Stimulated activated CD4-positive, alpha-beta T cell treated with anti-CD3 and anti-CD28 coated beads, TNF-alpha, amount 100 ng/mL, for 24 hours (primary cell): ENCODE results near the gene PKN3.
"Not testable (repeated sequence)": the region's sequence is repeated elsewhere in the genome, so short reads cannot be mapped to it uniquely, and the experiment has no call there.

ENCODE experiments used
- DNase-seq, 3 experiments: peaks; one replicate each; pipeline ENCODE4 v3.0.0-alpha.2; 2020; ENCODE audit warnings: low read depth in 3 of 3

PKN3 gene

DNA sequence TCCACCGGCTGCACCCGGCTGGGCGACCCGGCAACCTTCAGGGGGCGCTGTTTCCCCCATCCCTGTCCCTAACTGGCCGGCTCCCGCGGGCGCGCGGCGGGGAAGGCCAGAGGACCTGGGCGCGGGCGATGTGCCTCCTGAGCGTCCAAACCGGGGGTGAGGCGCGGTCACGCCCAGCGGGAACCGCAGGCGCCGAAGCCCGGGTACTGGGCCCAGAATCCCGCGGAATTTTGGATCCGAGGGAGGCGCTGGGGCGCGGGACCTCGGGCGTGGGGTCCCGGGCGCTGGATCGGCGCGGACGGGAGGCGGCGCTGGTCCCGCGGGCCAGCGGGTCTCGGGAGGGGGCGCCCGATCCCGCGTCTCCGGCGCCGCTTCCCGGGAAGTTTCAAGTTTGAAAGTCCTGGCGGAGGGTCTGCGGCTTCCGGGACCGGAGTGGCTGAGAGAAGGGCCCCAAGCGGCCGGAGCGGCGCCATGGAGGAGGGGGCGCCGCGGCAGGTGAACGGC lies at the start of gene PKN3:
Gene PKN3 (plus strand): TSS at position 59 of the 504 bp plus-strand sequence. CDS start 413 bp downstream, at position 472.
- DNase-seq, result peak; percentile 71 to 90 (median 74)

DNA sequence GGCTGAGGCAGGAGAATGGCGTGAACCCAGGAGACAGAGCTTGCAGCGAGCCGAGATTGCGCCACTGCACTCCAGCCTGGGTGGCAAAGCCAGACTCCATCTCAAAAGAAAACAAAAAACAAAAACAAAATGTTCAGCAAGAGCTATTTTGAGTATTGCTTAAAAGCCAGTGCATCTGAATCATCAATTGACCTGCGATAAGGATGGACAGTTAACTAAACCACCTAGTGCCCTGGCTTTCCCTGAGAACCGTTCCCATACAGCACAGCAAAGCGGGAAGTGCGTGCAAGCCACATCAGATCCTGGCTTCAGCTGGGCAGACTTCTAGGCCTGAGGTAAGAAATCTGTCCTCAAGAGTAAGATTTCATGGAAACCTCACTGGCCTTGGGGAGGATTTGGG lies 48.4 kb upstream of the PKN3 start:
- no peak for DNase-seq

DNA sequence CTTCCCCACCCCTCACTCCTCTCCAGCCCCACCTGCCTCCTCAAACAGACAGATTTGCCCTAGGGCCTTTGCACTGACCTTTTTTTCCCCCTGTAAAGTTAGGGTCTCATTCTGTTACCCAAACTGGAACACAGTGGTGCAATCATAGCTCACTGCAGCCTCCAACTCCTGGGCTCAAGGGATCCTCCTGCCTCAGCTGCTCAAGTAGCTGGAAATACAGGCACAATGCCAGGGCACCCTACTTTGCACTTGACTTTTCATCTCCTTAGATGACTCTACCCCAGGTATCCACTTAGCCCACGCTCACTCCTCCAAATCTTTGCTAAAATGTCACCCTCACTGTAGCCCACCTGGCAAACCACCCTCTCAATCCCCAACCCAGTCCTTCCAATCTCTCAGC lies 47.8 kb upstream of the PKN3 start:
- no peak for DNase-seq

DNA sequence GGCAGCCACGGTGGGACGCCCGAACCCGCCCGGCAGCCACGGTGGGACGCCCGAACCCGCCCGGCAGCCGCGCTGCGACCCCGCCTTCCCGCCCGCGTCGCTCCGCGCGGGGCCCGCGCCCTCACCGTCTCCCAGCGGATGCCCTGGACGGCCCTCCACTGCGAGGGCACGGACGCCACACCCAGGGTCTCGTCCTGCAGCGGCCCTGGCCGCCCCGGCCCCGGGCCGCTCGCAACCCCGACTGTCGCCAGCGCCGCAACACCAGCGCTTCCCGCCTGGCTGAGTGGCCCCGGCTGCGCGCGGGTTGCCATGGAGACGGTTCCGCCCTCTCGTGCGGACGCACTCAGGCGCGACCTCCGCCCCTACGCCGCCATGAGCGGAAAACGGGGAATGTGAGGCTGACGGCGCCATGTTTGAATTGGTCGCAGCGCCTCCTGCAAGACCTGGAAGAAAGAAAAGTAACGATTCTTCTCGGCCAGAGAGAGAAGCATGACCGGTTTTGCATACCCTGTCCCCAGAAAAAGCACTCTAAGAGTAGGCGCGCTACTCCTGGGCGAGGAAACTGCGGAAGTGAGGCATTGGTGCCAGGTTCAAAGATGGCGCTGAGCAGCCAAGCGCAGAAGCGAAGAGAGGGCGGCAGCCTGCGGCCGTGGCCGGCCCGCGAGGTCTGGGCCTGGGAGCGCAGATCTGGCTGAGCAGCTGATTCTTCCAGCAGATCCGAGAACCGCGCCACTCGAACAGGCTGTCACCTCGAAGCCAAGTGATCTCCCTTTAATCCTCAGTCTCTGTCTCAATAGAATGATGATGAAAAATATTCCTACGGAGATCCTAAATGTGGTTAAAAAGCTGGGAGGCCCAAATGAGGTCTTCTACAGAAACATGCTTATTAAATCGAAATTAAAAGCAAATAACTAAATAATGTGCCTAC lies 45.6 kb upstream of the PKN3 start, which contains the start of gene DYNC2I2:
Gene DYNC2I2 (minus strand): TSS at position 432 of the 928 bp plus-strand sequence. CDS start 121 bp downstream, at position 311.
- peak; percentile 93 to 96 (median 93) for DNase-seq

DNA sequence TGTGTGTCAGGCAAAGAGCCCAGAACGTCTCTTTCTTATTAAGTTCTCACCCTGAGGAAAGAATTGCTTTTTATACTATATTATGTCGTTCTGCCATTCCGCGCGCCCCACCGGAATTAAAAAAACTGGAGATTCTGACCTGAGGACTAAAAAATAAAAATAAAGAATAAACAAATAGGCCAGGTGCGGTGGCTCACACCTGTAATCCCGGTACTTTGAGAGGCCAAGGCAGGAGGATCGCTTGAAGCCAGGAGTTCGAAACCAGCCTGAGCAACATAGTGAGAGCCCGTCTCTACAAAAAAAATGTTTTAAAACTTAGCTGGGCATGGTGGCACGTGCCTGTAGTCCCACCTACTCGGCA lies 45.0 kb upstream of the PKN3 start:
- DNase-seq, result no peak

GRCh38 chr9:128657796-128658195 lies 44.5 kb upstream of the PKN3 start:
- DNase-seq, result no peak

DNA sequence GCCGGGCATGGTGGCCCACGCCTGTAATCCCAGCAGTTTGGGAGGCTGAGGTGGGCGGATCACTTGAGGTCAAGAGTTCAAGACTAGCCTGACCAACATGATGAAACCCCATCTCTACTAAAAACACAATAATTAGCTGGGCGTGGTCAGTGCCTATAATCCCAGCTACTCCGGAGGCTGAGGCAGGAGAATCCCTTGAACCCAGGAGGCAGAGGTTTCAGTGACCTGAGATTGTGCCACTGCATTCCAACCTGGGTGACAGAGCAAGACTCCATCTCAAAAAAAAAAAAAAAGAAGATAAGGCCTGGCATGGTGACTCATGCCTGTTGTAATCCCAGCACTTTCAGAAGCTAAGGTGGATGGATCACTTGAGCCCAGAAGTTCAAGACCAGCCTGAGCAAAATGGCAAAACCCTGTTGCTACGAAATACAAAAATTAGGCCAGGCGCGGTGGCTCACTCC lies 35.8 kb upstream of the PKN3 start:
- not testable (repeated sequence) for DNase-seq

GRCh38 chr9:128669786-128670185 lies 32.5 kb upstream of the PKN3 start:
- DNase-seq, result no peak

DNA sequence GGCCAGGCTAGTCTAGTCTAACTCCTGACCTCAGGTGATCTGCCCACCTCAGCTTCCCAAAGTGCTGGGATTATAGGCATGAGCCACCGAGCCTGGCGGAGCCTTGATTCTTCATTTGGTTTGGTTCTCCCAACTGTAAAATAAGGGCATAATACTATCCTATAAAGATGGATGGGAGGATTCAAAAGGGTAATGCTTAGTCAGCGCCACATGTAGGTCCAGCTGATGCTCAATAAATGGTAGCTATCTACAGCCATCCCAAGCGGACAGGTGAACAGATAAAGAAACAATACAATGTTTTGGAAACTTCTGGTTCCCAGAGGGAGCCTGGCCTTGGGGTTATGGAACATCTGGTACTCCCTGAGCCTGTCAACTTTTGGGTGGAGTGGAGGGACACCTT lies 26.9 kb upstream of the PKN3 start:
- no peak for DNase-seq

DNA sequence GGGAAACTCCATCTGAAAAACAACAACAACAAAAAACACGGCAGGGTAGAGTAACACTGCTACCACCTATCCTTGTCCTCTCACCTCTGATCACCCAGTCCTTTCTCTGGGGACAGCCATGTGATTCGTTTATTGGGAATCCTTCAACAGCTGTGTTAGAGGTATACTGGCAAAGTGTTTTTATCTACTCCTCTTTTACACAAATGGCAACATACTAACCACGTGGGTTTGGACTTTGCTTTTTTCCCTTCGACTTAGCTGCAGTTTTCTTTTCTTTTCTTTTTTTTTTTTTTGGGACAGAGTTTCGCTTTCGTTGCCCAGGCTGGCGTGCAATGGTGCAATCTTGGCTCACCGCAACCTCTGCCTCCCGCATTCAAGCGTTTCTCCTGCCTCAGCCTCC lies 24.5 kb upstream of the PKN3 start:
- DNase-seq, result no peak

DNA sequence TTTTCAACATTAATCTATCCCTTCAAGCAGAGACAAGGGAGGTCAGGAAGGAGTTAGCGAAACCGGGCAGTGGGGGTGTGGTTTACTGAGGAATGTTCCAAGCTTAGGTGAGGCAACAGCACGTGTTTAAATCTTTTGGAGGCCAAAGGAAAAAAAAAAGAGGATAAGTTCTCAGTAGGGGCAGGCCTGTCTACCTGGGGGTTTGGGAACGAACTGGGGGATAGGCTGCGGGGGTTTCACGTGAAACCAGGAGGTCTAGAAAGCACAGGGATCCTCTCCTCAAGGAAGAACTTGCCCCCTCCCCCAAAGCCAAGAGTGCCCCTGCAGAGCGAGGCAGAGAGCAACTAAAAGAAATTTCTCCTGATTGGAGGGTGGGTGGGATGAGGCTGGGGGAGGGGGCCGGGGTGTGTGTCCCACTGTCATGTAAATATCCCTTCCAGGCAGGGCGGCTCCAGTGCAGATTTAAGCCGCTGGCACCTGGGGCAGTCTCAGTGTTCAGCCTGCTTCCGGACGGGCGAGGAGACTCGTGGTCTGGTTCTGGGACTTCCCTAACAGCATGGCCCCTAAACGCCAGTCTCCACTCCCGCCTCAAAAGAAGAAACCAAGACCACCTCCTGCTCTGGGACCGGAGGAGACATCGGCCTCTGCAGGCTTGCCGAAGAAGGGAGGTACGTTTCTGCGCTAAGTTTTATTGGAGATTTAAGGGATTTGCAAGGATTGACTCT lies 18.8 kb upstream of the PKN3 start:
- DNase-seq, result peak in 1 of 3 experiments; percentile 36

DNA sequence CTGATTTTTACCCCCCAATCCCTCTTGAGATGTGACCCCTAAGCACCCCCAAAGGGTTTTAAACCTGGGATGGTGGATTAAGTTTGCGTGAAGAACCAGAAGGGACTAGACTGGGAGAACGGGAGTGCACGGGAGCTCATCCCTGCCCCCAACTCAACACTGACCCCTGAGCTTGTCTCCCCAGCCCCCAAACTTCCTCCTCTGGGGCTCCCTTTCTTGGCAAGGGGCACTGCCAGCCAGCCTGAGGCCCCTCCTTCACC lies 18.3 kb upstream of the PKN3 start:
- DNase-seq, result no peak

- peak in 2 of 3 experiments; percentile 52 to 77 for DNase-seq
Measured at GRCh38 chr9:128684325-128685199, 17.7 kb upstream of the PKN3 start.

DNA sequence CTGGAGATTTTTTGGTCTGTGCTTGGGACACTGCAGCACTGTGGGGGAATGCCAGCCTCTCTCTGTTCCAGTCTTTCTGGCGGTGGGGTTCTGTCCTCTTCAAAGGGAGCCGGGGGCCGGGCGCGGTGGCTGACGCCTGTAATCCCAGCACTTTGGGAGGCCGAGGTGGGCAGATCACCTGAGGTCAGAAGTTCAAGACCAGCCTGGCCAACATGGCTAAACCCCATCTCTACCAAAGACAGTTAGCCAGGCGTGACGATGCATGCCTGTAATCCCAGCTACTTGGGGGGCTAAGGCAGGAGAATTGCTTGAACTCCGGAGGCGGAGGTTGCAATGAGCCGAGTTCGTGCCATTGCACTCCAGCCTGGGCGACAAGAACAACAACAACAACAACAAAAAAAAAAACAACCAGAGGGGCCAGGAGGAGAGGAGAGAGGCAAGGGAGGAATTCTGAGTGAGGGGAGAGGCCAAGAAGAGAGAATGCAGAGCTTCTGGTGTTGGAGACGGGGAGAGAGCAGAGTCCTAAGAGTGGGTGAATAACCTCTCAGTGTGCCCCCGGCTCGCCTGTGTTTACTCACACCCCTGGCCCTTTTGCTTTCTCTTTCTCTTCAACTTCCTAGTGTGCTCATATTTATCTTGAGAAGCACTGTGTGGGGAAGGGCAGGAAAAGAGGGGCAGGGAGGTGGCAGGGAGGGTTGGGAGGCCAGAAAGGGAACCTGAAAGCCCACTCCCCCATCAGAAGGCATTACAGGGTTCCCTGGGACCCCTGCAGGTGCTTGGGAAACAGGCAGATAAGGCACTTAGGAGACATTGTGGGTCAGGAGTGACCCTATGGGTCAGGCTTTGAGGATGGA lies 16.4 kb upstream of the PKN3 start:
- DNase-seq, result peak in 2 of 3 experiments; percentile 20 to 29

- no peak for DNase-seq
Measured at GRCh38 chr9:128687453-128687852, 14.8 kb upstream of the PKN3 start.

DNA sequence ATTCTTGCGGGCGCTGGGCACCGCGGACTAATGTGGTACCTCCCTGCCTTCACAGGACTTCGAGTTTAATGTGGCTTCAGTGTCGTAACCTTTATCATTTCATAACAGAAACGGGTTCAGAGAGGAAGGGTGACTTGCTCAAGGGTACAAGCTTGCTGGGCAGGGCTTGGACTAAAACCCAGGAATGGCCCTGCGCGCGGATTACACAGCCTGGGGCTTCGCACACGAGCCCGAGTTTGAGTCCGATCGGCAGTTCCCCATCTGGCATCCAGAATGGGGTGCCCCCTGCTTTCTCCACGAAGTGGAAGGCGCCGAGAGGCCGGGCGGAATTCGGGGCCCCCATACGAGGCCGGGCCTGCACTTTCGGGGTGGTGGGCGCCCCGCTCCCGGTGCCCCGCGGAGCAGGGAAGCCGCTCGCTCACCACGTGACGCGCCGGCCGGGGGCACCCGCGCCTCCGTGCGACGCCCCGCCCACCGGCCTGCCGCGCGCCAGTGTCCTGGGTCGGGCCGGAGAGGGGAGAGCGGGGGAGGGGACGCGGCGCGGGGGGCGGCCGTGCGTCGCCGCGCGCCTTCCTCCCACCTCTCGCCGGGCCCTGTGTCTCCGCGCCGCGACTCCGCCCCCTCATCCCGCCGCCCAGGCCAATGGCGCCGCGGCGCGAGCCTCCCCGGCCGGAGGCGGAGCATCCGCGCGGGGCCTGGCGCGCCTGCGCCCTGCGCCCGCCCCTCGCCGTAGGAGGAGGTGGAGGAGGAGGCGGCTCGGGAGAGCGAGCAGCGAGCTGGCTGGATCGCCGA lies 13.6 kb upstream of the PKN3 start, which contains the start of gene SET:
Gene SET (plus strand): TSS at position 722 of the 792 bp plus-strand sequence. CDS start 361 bp downstream, outside the sequence.
- peak; percentile 84 to 95 (median 88) for DNase-seq

DNA sequence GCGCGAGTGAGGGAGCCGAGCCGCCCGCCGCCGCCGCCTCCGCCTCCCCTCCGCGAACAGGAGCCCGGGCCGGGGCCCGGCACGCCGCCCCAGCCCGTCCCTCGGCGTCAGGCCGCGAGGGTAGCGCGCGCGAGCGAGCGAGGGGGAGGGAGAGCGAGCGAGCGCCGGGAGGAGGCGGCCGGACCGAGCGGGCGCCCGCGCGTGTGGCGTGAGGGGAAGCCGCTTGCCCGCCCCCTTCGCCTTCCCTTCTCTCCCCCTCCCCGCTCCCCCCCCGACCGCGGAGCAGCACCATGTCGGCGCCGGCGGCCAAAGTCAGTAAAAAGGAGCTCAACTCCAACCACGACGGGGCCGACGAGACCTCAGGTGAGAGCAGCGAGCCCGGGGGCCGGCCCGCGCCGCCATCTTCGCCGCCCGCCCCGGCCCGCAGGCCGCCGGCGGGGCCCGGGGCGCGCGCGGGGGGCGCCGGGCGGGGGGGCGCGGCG lies 13.0 kb upstream of the PKN3 start:
- DNase-seq, result peak in 2 of 3 experiments; percentile 25 to 45

DNA sequence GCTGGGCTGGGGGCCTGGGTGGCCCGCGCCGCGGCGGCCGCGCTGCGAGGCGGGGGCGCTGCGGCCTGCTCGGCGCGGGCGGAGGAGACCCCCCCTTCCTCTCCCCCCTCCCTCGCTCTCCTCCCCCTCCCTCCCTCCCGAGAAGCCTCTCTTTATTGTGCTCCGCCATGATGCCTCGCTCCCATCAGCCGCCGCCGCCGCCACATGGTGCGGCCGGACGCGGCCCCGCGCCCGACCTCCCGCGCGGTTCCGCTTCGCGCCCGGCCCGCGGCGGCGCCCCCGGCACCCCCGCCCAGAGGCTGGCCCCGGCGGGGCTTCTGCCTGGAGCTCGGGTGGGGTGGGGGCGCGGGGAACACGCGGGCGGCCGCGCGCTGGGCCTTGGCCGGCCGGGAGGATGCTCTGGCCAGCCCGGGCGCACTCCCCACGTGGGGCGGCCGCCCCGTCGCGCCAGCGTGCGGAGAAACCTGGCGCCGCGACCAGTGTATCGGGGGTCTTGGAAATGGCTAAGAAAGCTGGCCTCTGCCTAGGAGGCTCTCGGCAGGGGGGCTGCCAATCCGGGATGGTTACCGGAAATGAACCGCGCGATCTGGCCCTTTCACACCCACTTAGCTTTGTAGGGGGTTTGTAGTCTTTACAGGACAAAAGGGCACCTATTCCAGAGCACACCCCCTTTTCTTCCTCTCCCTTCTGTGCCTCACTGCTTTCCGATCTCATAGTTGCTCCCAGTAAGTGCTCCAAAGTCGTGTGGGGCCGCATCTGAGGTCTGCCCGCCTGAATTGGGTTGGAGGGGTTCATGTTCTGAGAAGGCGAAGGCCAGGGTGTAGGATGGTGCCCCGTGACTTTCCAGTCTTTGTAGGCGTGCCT lies 12.3 kb upstream of the PKN3 start:
- peak in 2 of 3 experiments; percentile 21 to 39 for DNase-seq

DNA sequence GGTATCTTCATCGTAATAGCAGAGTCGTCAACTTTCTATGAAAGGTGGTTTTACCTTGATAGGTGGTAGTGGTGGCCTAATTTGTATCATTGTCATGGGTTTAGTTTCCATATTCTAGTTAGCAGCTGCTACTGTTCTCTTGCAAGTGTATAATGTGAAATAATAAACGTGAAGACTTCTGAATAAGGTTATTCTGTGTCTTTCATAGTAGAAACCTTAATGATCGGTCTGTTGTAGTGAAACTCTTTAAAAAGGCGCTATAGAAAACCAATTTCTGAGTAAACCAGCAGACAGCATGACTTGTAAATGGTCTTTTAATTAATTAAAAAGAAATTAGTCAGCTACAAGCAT lies 11.6 kb upstream of the PKN3 start:
- DNase-seq, result no peak
